GM18873 (cell line): Measurements from ENCODE around the gene GAK.
A peak's percentile ranks its signal among the peaks of the same experiment; 100 is the strongest.
"Not testable (repeated sequence)": the region's sequence is repeated elsewhere in the genome, so short reads cannot be mapped to it uniquely, and the experiment has no call there.

ENCODE experiments used
- ATAC-seq: cut with Tn5 transposase; IDR thresholded peaks from one replicate; pipeline ENCODE4 v1.9.1; 2021; ENCODE audit warnings: mild to moderate bottlenecking, moderate library complexity, moderate number of reproducible peaks; ENCODE audit not compliant: unreplicated experiment, low FRiP score

GAK gene

DNA sequence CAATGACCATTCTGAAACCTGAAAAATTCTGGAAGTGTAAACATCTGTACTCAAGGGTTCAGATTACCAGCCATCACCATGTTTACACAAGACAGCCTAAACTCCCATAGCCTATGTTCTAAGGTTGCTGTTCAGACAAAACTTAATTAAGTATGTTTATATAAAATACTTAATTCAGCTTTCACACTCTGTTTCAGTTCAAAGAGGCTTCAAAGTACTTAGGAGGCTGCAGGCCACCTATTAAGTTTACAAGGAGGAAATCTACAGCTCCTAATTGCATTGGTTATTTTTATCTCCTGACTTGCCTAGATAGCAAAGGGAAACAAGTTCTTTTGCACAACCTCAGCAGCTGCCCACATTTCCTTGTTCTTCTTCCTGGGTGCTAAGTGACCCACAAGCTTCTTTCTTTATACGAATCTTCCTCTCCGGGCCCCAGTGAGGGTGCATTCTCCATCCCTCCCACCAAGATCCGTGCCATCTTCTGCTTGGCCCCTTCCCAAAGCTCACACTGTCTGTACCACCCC is 2.0 kb downstream of the GAK start:
- no peak for ATAC-seq

- no peak for ATAC-seq
Observed at GRCh38 chr4:929096-929765, 2.9 kb downstream of the GAK start.

- ATAC-seq, result not testable (repeated sequence)
Observed at GRCh38 chr4:927566-927965, 4.5 kb downstream of the GAK start.

DNA sequence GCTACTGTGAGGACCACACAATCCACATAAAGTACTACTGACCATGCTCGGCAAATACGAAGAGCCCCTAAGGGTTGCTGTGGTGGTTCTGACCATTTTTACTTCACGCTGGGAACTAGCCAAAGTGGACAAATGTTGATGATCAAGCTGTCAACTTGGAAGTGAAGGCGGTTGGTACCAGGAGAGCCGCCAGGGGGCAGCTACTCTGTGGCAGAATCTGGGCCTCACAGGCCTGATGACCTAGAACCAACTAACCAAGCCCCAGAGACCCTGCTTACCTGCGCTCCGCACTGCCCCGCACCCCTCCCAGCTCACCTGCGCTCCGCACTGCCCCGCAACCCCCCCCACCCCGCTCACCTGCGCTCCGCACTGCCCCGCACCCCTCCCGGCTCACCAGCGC is 5.6 kb downstream of the GAK start:
- ATAC-seq, result no peak

- ATAC-seq, result no peak
Observed at GRCh38 chr4:925771-926500, 6.2 kb downstream of the GAK start.

DNA sequence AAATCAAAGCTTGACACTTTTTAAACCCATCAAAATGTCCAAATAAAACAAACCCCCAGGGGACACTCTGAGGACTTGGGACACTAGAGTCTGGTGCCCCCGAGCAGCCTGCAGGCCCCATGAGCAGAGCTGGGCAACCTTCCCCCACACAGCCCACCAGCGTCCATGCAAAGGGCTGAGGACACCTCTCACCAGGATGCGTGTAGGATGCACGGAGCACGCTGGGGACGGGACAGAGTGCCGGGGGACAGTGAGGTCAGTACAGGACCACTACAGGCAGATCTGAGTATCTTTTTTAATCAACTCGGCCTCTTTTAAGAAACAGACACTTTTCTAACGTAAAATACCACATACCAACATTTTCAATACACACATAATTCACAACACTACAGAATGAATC is 6.9 kb downstream of the GAK start:
- no peak for ATAC-seq

GRCh38 chr4:924107-925096 is 7.7 kb downstream of the GAK start:
- ATAC-seq, result peak; percentile 57

GRCh38 chr4:921830-922331 is 10.2 kb downstream of the GAK start:
- ATAC-seq, result no peak

DNA sequence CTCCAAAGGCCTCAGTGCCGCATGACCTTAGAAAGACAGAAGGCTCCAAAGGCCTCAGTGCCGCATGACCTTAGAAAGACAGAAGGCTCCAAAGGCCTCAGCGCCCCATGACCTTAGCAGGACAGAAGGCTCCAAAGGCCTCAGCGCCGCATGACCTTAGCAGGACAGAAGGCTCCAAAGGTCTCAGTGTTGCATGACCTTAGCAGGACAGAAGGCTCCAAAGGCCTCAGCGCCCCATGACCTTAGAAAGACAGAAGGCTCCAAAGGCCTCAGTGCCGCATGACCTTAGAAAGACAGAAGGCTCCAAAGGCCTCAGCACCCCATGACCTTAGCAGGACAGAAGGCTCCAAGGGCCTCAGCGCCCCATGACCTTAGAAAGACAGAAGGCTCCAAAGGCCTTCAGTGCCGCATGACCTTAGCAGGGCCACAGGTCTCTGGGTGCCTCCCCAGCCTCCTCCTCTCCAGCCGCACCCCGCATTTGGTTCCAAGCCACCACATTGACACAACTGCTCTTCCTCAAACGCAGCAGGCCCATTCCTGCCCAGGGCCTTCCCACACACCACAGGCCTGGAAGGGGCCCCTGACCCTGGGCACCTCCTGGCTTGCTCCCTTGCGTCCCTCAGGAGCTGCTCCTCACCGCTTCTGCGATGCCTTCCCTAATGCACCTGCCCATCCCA is 13.0 kb downstream of the GAK start:
- not testable (repeated sequence) for ATAC-seq

DNA sequence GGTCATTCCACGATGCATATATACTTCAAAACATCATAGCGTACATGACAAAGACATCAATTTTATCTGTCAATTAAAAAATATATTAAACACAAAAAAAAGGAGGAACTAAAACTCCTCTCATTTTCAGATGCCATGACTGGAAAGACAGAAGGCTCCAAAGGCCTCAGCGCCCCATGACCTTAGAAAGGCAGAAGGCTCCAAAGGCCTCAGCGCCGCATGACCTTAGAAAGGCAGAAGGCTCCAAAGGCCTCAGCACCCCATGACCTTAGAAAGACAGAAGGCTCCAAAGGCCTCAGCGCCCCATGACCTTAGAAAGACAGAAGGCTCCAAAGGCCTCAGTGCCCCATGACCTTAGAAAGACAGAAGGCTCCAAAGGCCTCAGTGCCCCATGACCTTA is 13.5 kb downstream of the GAK start:
- ATAC-seq, result not testable (repeated sequence)

- no peak for ATAC-seq
Observed at GRCh38 chr4:917992-918391, 14.1 kb downstream of the GAK start.

DNA sequence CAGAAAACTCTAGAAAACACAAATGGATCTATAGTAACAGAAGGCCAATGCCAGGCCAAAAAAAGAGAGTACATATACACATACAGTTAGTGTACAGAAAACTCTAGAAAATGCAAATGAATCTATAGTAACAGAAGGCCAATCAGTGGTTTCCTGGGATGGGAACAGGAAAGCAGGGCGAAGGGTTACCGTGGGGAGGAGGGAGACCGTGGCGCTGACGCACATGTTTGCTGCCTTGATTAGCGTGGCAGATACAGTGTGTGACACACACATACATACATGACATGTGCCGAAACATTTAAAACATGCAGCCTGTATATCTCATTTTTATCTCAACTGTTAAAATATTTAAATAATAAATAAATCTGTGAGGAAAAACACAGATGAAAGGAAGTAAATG is 14.7 kb downstream of the GAK start:
- ATAC-seq, result no peak

DNA sequence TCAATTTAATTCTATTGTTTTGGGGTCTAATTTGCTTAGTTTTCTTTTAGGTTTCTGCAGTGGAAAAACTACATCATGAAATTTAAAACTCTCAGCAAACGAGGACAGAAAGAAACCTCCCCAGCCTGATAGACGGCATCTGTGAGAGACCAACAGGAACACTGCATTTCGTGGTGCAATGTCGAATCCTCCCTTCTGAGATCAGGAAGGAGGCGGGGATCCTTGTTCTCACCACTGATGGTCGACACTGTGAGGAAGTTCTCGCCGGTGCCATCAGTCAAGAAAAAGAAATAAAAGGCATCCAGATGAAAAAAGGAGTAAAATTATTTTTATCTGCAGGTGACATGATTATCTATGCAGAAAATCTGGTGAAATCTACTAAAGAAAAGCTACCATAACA is 16.5 kb downstream of the GAK start:
- no peak for ATAC-seq

- no peak for ATAC-seq
Observed at GRCh38 chr4:915041-915474, 17.1 kb downstream of the GAK start.

- ATAC-seq, result no peak
Observed at GRCh38 chr4:914531-914930, 17.6 kb downstream of the GAK start.

- no peak for ATAC-seq
Observed at GRCh38 chr4:913280-913618, 18.9 kb downstream of the GAK start.

- no peak for ATAC-seq
Observed at GRCh38 chr4:912548-913279, 19.4 kb downstream of the GAK start.

DNA sequence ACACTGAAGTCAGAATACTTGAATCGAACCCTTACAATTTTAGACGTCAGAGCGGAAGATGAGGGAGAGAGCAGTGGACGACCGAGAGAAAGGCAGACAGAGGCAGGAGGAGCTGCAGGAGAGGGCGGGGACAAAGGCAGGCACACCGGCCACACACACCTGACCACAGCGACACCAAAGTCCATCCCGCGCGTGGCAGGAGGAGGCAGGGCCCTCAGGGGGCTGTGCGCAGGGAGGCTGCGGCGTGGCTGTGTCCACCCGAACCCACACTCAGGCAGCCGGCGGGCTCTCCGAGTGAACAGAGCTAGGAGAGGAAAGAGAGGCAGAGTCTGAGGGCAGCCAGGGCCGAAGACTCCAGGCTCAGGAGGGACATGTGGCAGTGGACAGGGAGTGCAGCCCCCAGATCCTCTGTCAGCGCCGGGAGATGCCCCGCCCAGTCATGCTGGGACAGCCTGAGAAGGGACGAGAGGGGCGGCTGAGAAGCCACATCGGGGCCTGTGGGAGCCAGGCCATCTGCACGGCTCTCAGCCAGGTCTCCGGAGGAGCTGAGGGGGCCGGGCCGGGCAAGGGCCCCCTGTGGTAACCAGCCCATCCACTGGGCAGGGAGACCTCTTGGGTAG is 20.1 kb downstream of the GAK start:
- ATAC-seq, result no peak

GRCh38 chr4:911221-911751 is 20.8 kb downstream of the GAK start:
- no peak for ATAC-seq
